GM15510 (cell line): Measurements from ENCODE around the gene RAN.

ENCODE experiments used
- POLR2A ChIP-seq: IDR thresholded peaks from 3 replicates; pipeline ENCODE4 v1.6.1; 2011; ENCODE audit warnings: borderline replicate concordance; ENCODE audit not compliant: insufficient read length; ENCODE audit errors: extremely low read depth

RAN gene

GRCh38 chr12:130911193-130911592 lies 39.3 kb downstream of the RAN start:
- no peak for TF ChIP-seq POLR2A

- no peak for TF ChIP-seq POLR2A
Measured at GRCh38 chr12:130911933-130912332, 40.1 kb downstream of the RAN start.

- TF ChIP-seq POLR2A: no peak
Measured at GRCh38 chr12:130916241-130916911, 44.5 kb downstream of the RAN start.

GRCh38 chr12:130917607-130918006 lies 45.7 kb downstream of the RAN start:
- no peak for TF ChIP-seq POLR2A

- TF ChIP-seq POLR2A: no peak
Measured at GRCh38 chr12:130919086-130919485, 47.2 kb downstream of the RAN start.

- TF ChIP-seq POLR2A: no peak
Measured at GRCh38 chr12:130920119-130920703, 48.3 kb downstream of the RAN start.

- TF ChIP-seq POLR2A: no peak
Measured at GRCh38 chr12:130920723-130921381, 49.0 kb downstream of the RAN start.

- TF ChIP-seq POLR2A: no peak
Measured at GRCh38 chr12:130922511-130922953, 50.7 kb downstream of the RAN start.

GRCh38 chr12:130924966-130925665 lies 53.2 kb downstream of the RAN start:
- no peak for TF ChIP-seq POLR2A

GRCh38 chr12:130925666-130926015 lies 53.8 kb downstream of the RAN start:
- TF ChIP-seq POLR2A: no peak
